Measurements from ENCODE around the gene COMMD8.
A peak's percentile ranks its signal among the peaks of the same experiment; 100 is the strongest.
"Not testable (repeated sequence)": the region's sequence is repeated elsewhere in the genome, so short reads cannot be mapped to it uniquely, and the experiment has no call there.

The COMMD8 gene

DNA sequence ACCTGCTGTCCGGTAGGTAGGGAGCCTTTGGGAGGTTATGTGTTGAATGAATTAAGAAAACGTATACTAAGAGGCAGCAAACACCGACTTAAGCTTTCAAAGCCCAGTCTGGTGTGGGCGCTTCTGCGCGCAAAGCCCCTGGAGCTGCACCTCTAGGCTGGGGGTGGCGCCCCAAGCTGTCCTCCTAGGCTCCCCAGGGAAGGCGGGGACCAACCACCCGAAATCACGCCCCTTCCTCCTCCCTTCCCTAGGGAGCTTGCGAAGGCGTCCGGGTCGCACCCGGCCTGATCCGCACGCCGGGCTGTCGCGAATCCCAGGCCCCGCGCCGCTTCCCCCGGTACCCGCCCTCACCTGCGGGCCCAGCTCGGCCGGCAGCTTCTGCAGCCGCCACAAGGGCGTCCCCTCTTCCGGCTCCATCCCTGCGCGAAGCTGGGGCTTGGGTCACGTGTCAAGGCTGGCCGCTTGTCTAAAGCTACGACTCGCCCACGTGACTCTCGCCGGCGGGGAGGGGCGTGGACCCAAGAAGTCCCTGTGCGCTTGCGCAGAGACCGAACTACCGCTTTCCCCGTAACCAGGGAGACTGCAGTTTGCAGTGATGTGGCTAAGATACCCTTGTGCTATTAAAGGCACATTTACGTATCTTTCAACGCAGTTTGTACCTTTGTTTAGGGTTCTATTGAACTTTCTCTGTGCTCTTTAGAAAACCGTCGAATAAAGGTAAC, at the start of gene COMMD8:
TSS of gene COMMD8 (minus strand) at position 468 of the 722 bp plus-strand sequence. CDS start at position 417, 51 bp downstream.
- DNase-seq = peak; percentile 81

DNA sequence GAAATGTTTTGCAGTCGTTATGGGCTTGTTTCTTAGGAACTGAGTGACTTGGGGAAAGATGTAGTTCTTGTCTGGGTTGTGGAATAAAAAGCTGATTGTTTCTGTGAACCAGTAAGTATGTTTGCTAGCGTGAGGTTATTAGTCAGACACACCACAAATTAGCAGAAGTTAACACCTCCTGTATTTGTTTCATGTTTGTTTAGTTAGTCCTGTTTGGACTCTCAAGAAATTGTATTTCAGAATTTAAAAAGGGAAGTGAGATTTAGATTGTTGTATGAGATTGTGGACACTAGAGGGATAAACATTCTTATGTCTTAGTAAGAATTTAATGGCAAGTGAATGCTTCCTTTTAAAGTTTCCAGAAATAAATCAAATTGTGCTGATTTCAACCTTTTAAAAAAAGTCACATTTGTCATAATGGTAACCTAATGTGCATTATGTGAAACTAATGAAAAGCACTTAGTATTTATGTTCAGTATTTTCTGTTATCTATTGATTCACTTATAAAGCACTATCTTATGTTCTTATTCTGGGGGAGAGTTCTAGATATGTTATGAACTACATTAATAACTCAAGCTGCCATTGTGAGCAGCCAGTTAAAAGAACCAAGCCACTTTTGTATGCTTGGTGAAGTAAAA, 47.1 kb upstream of the COMMD8 start:
- no peak for DNase-seq

DNA sequence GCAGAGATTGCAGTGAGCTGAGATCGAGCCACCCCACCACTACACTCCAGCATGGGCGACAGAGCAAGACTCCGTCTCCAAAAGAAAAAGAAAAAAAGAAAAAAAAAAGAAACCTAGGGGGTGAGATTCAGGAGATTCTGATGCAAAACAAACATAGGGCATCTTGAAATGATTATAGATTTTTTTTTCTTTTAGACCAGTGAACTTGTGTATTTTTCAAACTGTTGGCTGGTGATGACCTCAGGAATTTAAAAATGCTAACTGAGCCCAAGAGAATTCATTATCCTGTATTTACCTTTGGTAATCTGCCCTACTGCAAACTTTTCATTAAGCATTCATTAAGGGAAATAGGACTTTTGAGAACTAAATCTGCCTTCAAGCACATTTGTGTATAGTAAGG, 42.2 kb upstream of the COMMD8 start:
- DNase-seq = no peak

DNA sequence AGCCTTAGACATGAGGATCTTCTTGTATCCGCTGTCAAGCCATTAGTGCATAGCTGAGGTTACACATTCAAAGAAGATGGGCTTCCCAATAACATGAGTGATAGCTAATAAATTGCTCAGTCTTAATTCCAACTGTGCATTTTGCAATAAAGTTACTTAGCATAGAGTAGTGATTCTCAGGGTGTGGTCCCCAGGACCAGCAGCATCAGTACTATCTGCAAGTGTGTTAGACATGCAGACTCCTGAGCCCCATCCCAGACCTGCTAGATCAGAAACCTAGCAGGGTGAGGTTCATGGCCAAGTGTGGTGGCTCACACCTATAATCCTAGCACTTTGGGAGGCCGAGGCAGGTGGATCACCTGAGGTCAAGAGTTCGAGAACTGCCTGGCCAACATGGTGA, 41.6 kb upstream of the COMMD8 start:
- no peak for DNase-seq

DNA sequence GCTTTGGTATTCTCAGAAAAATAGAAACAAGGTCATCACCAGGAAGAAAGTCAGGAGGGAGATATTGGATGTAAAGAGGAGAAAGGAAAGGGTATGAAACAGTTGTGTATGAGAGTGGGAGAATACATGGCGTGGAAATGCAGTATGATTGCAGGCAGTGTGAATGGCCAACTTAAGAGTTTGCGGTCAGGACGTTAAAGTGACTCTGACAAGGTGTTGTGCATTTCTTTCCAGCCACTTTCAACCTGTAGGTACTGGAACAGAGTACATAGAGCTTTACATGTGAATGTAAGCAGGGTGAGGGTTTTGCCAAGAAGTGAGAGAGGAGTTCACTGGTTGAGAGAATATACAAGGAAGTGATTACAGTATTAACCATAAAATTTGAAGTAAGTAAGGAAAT, 37.3 kb upstream of the COMMD8 start:
- DNase-seq = no peak

DNA sequence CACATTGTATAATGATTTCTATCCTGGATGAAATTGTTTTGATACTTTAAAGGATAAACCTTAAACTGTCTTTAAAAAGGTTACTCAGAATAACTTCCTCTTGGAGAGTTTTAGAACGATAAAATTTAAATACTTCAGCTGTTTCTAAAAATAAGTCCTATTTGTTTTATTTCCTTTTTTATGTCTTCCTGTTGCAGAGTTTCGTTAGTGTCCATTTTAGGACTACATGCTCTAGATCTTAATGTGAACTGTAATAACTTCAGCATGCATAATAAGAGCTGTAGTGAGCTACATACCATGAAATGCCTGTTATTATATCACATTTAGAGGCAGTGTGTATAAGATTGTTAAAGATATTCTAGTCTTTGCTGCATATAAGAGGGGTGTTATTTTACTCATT, 36.2 kb upstream of the COMMD8 start:
- DNase-seq = no peak

DNA sequence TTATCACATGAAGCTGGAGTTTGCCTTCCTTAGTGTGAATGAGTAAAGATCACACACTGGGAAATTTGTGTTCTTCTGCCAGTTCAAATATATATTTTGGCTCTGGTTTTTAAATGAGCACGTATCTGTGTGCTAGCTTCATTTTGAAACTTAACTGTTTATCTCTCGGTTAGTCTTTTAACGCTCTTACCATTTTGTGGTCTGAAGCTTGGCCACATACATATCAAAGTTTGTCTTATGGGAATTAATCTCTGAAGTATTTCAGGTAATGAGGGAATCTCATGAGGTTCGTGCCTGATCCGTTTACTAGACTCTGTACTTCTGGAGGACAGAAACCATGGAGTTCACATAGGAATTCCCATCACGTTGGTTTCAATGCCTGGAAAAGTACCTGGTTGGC, 35.4 kb upstream of the COMMD8 start:
- no peak for DNase-seq

DNA sequence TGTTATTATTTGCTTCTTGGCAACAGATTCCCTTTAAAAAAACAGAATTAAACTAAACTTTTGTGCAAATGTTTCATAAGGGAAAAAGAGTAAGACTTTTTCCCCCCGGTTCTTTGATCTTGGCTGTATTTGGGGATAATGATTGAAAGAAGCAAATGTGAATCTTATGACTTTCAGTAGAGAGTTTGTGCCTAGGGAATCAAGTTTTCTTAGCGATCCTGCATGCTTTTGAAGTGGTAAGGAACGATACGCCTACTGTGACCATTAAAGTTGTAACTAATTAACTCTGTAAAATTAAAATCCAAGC, 30.6 kb upstream of the COMMD8 start:
- no peak for DNase-seq

DNA sequence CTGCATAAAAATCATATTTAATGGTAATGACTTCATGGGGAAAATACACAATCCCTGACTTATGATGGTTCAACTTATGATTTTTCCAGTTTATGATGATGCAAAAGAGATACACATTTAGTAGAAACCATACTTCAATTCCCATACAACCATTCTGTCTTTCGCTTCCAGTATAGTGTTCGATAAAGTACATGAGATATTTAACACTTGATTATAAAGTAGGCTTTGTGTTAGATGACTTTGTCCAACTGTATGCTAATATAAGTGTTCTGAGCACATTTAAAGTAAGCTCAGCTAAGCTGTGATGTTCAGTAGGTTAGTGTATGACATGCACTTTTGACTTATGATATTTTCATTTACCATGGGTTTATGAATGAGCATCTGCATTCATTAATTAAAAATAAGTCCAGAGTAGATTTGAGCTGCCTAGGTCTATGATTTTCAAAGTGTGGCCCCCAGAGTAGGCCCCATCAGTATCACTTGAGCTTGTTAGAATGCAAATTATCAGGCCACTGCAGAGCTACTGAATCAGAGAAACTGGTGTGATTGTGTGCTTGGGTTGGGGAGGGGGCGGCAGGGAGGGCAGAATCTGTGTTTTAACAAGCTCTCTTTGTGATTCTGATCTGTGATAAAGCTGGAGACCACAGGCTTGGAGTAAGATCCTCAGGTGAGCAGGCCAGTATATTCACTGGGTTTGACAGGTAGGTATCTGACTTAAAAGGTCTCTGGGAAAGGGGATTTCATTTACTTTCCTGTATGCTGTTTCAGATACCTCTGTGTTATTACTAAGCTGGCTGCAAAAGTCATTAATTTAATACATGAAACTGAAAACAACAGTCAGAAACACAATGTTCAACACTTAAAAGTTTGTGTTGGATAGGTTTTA, 30.0 kb upstream of the COMMD8 start:
- DNase-seq = no peak

DNA sequence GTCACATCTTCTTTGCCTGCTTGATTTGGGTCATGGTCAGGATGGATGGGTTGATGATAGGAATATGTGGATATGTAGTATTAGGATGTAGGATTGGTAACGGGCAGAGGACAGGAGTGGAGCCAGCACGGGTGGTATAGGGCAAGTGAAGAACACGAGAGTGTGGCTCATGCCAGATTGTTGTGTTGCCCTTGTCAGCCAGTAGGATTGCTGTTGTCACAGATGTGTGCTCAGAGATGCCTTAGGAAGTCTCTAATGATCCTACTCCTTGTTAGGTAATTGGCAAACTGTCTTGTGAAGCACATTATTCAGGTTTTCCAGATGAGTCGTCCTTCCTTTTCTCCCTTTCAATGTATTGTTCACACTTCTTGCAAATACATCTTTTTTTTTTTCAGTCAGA, 27.0 kb upstream of the COMMD8 start:
- no peak for DNase-seq

DNA sequence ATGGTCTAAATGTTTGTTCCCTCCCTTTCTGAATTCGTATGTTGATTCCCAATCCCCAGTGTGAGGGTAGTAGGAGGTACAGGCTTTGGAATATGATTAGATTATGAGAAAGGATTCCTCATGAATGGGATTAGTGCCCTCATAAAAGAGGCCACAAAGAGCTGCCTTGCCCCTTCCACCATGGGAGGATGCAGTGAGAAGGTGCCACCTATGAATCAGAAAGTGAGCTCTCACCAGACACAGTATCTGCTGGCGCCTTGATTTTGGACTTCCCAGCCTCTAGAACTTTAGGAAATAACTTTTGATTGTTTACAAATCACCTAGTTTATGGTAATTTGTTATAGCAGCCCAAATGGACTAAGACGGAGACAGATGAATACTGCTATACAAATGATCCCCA, 25.2 kb upstream of the COMMD8 start:
- no peak for DNase-seq

DNA sequence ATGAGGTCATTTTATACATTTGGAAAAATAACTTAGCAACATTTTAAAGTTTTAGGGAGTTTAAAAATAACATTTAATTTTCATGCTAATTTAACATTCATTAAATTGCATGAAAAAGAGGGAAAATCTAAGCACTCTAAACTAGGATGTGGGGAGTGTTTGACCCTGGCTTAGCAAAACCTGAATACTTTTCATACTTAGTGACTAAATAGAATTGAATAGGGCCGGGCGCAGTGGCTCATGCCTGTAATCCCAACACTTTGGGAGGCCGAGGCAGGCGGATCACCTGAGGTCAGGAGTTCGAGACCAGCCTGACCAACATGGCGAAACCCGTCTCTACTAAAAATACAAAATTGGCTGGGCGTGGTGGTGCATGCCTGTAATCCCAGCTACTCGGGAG, 23.2 kb upstream of the COMMD8 start:
- DNase-seq = not testable (repeated sequence)

DNA sequence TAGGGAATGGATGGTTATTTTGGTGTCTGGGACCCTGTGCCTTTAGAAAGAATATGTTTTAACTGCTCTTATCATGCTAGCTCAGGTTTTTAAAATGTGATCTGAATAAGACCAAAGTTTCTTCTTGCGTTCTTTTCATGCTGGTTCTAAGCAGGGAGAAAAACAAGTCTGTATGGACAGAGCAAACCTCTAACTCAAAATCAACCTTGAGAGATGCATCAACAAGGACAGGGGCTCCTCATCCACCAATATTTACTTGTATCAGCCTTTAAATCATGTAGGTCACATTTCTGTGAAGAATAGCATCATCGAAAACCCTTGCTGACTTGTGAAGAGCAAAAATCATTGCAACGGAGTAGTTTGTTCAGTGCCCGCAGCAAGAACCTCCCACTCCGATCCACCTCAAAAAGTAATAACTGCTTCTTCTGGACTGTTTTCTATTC, 22.8 kb upstream of the COMMD8 start:
- no peak for DNase-seq

DNA sequence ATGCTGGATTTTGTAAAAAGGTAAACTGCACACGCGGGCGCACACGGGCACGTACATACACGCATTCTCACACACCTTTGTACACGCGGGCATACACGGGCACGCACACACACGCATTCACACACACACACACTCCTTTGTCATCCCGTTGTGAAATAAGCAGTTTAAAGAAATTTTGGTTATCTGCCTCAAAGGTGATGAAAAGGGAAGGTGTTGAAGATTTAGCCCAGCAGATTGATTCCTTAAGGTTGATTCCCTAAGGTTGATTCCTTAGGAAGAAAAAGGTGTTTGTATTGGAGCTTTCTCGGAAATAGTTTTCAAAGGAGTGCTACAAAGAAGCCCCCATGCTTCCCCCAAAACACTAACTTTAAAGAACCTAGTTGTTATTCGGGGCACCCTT, 22.3 kb upstream of the COMMD8 start:
- DNase-seq = no peak

DNA sequence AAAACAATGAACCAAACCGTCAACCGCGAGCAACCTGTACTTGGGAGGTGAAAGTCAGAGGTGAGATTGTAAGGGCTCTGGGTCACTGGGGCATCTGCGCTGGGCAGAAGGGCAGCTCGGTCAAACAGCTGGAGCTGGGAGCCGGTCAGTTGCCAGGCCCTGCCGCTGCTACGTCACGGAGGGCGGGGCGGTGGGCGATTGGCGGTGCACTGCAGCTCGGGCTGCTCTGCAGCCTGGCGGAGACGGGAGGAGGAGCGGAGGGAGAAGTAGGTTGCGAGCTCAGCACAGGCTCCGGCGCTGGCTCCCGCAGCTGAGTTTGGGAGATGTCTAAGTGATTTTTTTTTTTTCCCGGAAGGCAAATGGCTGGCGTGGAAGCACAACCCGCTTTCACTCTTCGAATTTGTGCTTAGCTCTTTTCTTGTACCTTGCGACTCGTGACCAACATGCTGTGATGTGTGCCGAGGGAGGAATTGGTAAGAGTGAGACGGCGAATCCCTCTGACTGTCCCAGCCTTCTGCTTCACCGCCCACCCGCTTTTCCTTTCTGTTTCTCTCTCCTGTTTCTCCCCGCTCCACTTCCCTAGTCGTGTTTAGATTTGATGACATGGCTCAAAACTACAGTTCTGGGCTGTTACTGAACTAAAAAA, 21.7 kb upstream of the COMMD8 start, which contains the start of gene ATP10D:
TSS of gene ATP10D (plus strand) at position 229 of the 646 bp plus-strand sequence. CDS start 27,266 bp downstream, outside the sequence.
- peak; percentile 11 for DNase-seq

DNA sequence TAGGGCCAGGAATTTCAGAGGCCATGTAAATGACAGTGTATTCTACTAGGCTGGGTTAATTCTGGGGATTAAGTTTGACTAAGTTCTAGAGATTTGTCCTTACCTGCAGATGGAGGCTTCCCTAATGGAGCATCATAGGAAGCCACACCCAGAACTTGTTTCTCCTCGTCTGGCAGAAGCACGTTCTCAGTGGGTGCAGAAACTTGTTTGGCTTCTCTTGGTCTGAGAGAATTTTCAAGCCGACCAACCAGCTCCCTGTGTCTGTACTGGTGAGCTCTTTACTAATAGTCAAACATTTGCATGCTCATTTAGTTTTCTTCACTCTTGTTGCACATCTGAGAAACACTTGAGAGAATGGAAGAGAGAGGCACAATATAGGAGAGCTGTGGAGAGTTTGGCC, 20.7 kb upstream of the COMMD8 start:
- DNase-seq = no peak

DNA sequence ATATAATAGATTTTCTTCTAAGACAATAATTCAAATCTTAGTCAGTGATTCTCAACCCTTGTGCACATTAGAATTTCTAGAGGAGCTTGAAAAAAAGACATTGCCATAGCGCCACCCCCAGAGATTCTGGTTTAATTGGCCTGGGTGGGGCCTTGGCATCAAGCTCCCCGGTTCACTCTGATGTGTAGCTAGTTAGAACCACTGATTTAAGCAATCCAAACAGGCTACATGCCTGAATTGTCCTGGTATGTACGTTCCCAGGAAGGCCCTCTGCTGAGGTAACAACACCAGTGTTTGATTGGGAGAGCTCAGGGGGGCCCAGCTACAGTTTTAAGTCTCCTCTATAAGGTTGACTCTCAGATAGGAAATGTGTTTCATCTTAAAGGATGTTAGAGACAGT, 20.2 kb upstream of the COMMD8 start:
- no peak for DNase-seq

DNA sequence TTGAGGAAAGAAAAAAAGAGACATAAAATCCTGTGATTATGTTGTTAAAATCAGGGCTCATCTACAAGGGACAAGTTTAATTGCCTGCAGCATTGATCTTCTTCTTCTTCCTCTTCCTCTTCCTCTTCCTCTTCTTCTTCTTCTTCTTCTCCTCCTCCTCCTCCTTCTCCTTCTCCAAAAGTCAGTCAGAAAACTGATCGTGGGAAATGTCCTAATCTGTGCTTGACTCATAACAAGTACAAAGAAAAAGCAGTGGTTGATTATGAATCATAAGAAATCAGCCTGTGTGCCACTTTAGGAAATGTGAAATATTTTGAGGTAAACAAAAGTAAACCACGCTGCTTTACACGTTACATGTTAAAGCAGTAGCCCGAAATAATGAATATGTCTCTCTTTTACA, 18.8 kb upstream of the COMMD8 start:
- no peak for DNase-seq

DNA sequence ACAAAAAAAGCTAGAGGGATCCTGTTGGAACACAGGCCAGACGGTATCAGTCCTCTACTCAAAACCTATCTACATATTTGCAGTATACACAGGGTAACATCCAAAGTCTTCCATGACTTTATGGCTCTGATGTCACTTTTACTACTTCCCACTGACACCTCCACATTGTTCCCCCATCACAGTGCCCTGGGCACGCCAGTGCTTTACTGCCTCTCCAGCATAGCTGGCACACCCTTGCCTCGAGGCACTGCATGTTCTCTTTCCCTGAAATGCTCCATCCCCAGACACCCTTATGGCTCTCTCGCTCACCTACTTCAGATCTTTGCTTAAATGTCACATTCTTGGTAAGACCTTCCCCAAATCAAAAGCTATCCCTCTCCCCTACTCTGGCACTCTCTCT, 15.3 kb upstream of the COMMD8 start:
- DNase-seq = no peak

DNA sequence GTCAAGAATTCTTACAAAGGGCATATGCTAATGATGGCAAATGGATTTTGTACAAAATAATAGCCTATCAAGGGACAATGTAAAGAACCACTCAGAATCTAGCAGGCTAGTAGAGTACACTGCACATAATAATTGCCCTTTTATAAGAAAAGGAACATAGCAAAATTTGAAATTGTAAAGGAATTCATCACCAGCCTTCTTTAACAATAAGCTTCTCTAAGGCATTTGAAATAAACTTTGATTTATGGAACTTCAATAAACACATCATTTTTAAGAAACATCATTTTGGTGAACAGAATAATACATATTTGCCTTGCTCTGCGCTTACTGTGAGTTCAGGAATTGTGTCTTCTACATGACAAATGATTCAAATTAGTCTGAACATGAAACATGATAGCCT, 11.9 kb upstream of the COMMD8 start:
- DNase-seq = no peak

DNA sequence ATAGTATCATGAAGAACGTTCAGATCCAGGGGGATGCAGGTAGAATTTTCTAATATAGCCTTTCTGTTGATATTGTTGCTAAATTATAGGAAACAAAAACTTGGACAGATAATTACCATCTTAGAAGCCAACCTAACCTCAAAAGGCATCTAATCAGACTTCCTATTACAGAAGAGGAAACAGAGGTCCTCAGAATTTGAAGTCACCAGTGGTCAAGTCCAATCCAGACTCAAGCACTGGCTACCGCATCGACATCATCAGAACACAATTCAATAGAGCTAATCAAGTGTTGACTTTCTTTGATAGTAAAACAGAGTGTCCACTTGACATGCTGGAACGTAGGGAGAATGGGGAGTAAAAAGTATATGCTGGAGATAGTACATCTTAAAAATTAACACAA, 11.3 kb upstream of the COMMD8 start:
- DNase-seq = no peak

DNA sequence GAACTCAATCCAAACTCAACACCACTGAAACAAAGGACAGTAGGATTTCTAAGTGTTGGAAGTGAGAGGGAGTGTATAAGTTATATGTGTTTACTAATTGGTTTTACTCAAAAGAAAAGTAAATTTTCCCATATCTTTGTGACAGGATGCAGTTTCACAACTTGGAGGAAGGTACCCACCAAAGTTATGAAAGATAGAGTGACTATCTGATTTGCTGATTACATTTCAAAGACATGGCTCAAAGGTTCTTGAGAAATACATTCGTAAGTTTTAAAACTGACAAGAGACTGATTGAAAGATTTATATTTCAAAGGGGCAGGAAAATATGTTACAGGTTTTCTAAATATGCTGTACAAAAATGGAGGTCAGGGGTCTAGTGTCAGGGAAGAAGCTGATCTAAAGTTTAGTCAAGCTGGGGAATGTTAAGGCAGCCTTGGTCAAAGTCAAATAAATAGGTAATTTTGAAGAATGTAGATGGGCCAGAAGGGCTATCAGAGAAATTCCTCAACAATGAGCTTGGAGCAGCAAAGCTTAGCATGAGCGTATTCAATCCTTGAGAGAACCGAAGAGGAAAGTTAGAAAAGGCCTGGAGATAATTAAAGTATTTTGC, 9.7 kb upstream of the COMMD8 start:
- no peak for DNase-seq

DNA sequence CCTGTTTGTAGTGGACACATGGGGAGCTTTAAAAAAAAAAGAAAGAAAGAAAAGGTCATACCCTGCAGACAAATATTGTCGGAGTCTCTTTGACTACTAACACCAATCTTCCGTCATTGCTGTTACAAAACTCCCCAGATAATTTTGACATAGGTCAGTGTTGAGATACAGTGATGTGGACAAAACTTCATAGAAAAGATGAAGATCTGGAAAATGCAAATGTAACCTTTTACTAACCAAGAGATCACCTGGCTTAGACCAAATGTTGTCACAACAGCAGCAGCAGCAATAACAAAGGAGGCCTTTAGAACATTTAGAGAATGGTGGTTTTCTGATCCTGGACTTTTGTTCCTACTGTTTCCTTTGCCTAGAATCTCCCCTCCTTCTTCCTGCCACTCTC, 8.1 kb upstream of the COMMD8 start:
- no peak for DNase-seq

Measured in NCI-H187 treated with DMSO at 0.1 percent for 48 hours (cell line).